OCI-LY7 (cell line): ENCODE data around the gene SSB. TPM values are rescaled to one million over a fixed set of nuclear protein-coding genes. Genes with fewer than 3 reads are reported as not detected.

Experiments used
- Bru-seq: library from RNA; stranded (reverse); fragments of 400-500 nt; gene quantifications from one replicate; lab custom pipeline; 2021; lab: Mats Ljungman, UMichigan
- BruChase-seq, 2 experiments: library from RNA; stranded (reverse); fragments of 400-500 nt; gene quantifications; one replicate each; lab custom pipeline; 2021; lab: Mats Ljungman, UMichigan
- BruUV-seq: library from RNA; stranded (reverse); fragments of 400-500 nt; replicated peaks from 2 replicates; lab custom pipeline; 2021; lab: Mats Ljungman, UMichigan
- CTCF ChIA-PET: fragments of 300-600 bp; sonication (Branson Sonifier 250); formaldehyde crosslinking; loops from one replicate; lab custom pipeline; 2022; ENCODE audit warnings: antibody characterized with exemption; ENCODE audit not compliant: unreplicated experiment; lab: Charles Lee
- POLR2A ChIA-PET: fragments of 300-600 bp; sonication (Branson Sonifier 250); formaldehyde crosslinking; loops from one replicate; lab custom pipeline; 2022; ENCODE audit warnings: antibody characterized with exemption; lab: Charles Lee
- DNase-seq: peaks from one replicate; pipeline ENCODE4 v3.0.0-alpha.2; 2015; ENCODE audit warnings: low spot score
- H2AFZ ChIP-seq: fragments of 200-600 bp; sonication (generic), shearing (Covaris generic); 2 replicates; pipeline ENCODE4 v1.6.1; 2014; ENCODE audit warnings: mild to moderate bottlenecking, antibody characterized with exemption, low read length, moderate library complexity
- H3K27ac ChIP-seq: fragments of 200-600 bp; sonication (generic); 2 replicates; pipeline ENCODE4 v1.5.1; 2014; ENCODE audit warnings: mixed run types, low read depth, mild to moderate bottlenecking, moderate library complexity, low read length, inconsistent platforms; ENCODE audit not compliant: poor library complexity, severe bottlenecking
- H3K36me3 ChIP-seq: fragments of 200-600 bp; sonication (generic); 2 replicates; pipeline ENCODE4 v1.6.1; 2014; ENCODE audit warnings: mild to moderate bottlenecking, antibody characterized with exemption, low read length, moderate library complexity, mixed read lengths; ENCODE audit not compliant: insufficient read depth
- H3K4me1 ChIP-seq: fragments of 200-600 bp; sonication (generic); 2 replicates; pipeline ENCODE4 v1.5.1; 2014; ENCODE audit warnings: mild to moderate bottlenecking, low read length; ENCODE audit not compliant: insufficient read depth, poor library complexity, severe bottlenecking
- H3K4me2 ChIP-seq: fragments of 200-600 bp; sonication (generic); 2 replicates; pipeline ENCODE4 v1.6.1; 2014; ENCODE audit warnings: mild to moderate bottlenecking, low read length
- H3K4me3 ChIP-seq: fragments of 200-600 bp; sonication (generic); 2 replicates; pipeline ENCODE4 v1.5.1; 2014; ENCODE audit warnings: mild to moderate bottlenecking, low read depth, low read length; ENCODE audit not compliant: poor library complexity, severe bottlenecking
- H3K79me2 ChIP-seq: fragments of 200-600 bp; sonication (generic); 2 replicates; pipeline ENCODE4 v1.6.1; 2016; ENCODE audit warnings: low read depth, mild to moderate bottlenecking, low read length, moderate library complexity, mixed read lengths; ENCODE audit not compliant: insufficient read depth
- H3K9me2 ChIP-seq: fragments of 200-600 bp; sonication (generic); 2 replicates; pipeline ENCODE4 v1.6.1; 2016; ENCODE audit warnings: mild to moderate bottlenecking, low read length, mixed read lengths; ENCODE audit not compliant: insufficient read depth
- H3K9me3 ChIP-seq: fragments of 200-600 bp; sonication (generic); 2 replicates; pipeline ENCODE4 v1.6.1; 2014; ENCODE audit warnings: mild to moderate bottlenecking, mixed run types, low read length, mixed read lengths
- H4K20me1 ChIP-seq: fragments of 200-600 bp; sonication (generic); 2 replicates; pipeline ENCODE4 v1.6.1; 2014; ENCODE audit warnings: mild to moderate bottlenecking, antibody characterized with exemption, low read length, moderate library complexity, mixed read lengths; ENCODE audit not compliant: insufficient read depth
- CTCF ChIP-seq: fragments of 200-600 bp; sonication (generic); conservative IDR thresholded peaks from 2 replicates; pipeline ENCODE4 v1.5.1; 2014; ENCODE audit warnings: mild to moderate bottlenecking, antibody characterized with exemption, low read length, moderate library complexity, mixed read lengths
- EZH2phosphoT487 ChIP-seq: fragments of 200-600 bp; sonication (generic); IDR thresholded peaks from 2 replicates; pipeline ENCODE4 v1.6.1; 2018; ENCODE audit warnings: low read depth, borderline replicate concordance, mild to moderate bottlenecking, mixed run types, antibody characterized with exemption, low read length, moderate library complexity, mixed read lengths
- intact Hi-C: fragments of 100-400 bp; cut with micrococcal nuclease; formaldehyde crosslinking; loops from one replicate; pipeline ENCODE4 v1.10.0; 2022; ENCODE audit not compliant: unreplicated experiment
- long read RNA-seq: library from polyadenylated mRNA; stranded (forward); transcript quantifications from one replicate; pipeline ENCODE4 v2.0.0, GENCODE V29; 2022
- total RNA-seq, 2 experiments: library from RNA; depleted of rRNA in 1 of 2; stranded (reverse); fragments of >200 nt in 1 of 2; shearing (Covaris generic) in 1 of 2; gene quantifications; 2 replicates each; pipeline ENCODE4 v1.2.3, GENCODE V29; 2014 to 2022

The SSB gene
- 126 and 162 TPM in 2 replicates for total RNA-seq (2014; rRNA removed; shearing (Covaris generic))
- total RNA-seq (2022), result 161 and 173 TPM in 2 replicates
- percentile 93 among the genes with signal in this experiment for Bru-seq, nascent RNA
- percentile 99 among the genes with signal in this experiment for BruChase-seq, experiment 1, labeled RNA remaining after a 6-hour chase
- BruChase-seq, experiment 2, labeled RNA remaining after a 2-hour chase, result percentile 96 among the genes with signal in this experiment
- long read RNA-seq, transcript SSB-201 (12 exons, 1,709 nt), result major isoform, 208 of 292 reads
- long read RNA-seq, transcript SSB-202 (12 exons, 1,782 nt), result minor isoform, 29 of 292 reads
- long read RNA-seq, partial matches to known transcripts, result 37 of 292 reads
- long read RNA-seq, other reads (novel, unspliced or antisense), result 17 of 292 reads

- Histone ChIP-seq H3K9me2 (no peaks in the 10 kb centered on the region), H3K4me3 (peak within 1 kb of the TSS; percentile 87), H3K79me2 (peaks cover 50% of the 10 kb centered on the region), H3K4me1 (peaks cover 17% of the 10 kb centered on the region), H3K9me3 (no peaks in the 10 kb centered on the region), H3K4me2 (peak within 1 kb of the TSS; percentile 94), H2AFZ (peak within 1 kb of the TSS; percentile 87), H4K20me1 (peaks cover 7% of the 10 kb centered on the region), H3K27ac (peak within 1 kb of the TSS; percentile 90), H3K36me3 (peaks cover 32% of the 10 kb centered on the region)
- intact Hi-C loops, result loop anchor here (1.0 to 5.0 kb wide), 3 partner anchors 26 to 217 kb away; partner anchors contain the start of genes METTL5 and PPIG
- CTCF ChIA-PET, result interaction anchor here (0.6 kb wide), 2 partner anchors 9 to 19 kb away, joined by 3 to 4 read pairs; no protein-coding TSS in a partner anchor
- POLR2A ChIA-PET, result interaction anchor here (1.5 to 1.7 kb wide), 3 partner anchors 10 to 22 kb away, joined by 4 to 9 read pairs (median 5); no protein-coding TSS in a partner anchor
- DNase-seq, result peak; percentile 95
- TSS peak; percentile 74 for BruUV-seq
- TF ChIP-seq EZH2phosphoT487 (no peak), CTCF (no peak)
Observed at GRCh38 chr2:169798718-169799592, at the start of gene SSB. SSB (plus strand) TSS chr2:169798871; CDS start chr2:169800961, 2,090 bp downstream.

GRCh38 chr2:169752752-169753151 lies 45.9 kb upstream of the SSB start:
- no peak overlapping the region for H3K4me3 ChIP-seq
- H3K79me2 ChIP-seq, result no peaks in the 10 kb centered on the region
- no peak overlapping the region for H3K4me2 ChIP-seq
- H3K9me3 ChIP-seq, result no peaks in the 10 kb centered on the region
- no peak overlapping the region for H3K27ac ChIP-seq
- TF ChIP-seq EZH2phosphoT487, result no peak
- no peak for TF ChIP-seq CTCF
- intact Hi-C loops, result no loop called here
- CTCF ChIA-PET, result no interaction called here
- no peak overlapping the region for H2AFZ ChIP-seq
- DNase-seq, result no peak
- no peaks in the 10 kb centered on the region for H4K20me1 ChIP-seq
- no peaks in the 10 kb centered on the region for H3K36me3 ChIP-seq
- no TSS peak for BruUV-seq
- no peaks in the 10 kb centered on the region for H3K9me2 ChIP-seq
- no peaks in the 10 kb centered on the region for H3K4me1 ChIP-seq
- POLR2A ChIA-PET, result no interaction called here
